Endothelial cell (in vitro differentiated cells): Measurements from ENCODE around the gene LARGE1. TPM values are rescaled to one million over a fixed set of nuclear protein-coding genes. Genes with fewer than 3 reads are reported as not detected.

Experiments used
- DNase-seq: peaks from one replicate; pipeline ENCODE4 v3.0.0; 2021; ENCODE audit warnings: low spot score
- H3K27ac Mint-ChIP-seq: one replicate; pipeline ENCODE4 v1.8.0; 2021; ENCODE audit warnings: mixed read lengths, inconsistent platforms; ENCODE audit not compliant: unreplicated experiment
- H3K27me3 Mint-ChIP-seq: one replicate; pipeline ENCODE4 v1.8.0; 2021; ENCODE audit warnings: mild to moderate bottlenecking, moderate library complexity, mixed read lengths, inconsistent platforms; ENCODE audit not compliant: unreplicated experiment
- H3K36me3 Mint-ChIP-seq: one replicate; pipeline ENCODE4 v1.8.0; 2021; ENCODE audit warnings: mild to moderate bottlenecking, low read depth, mixed read lengths, inconsistent platforms; ENCODE audit not compliant: unreplicated experiment
- H3K4me1 Mint-ChIP-seq: one replicate; pipeline ENCODE4 v1.8.0; 2021; ENCODE audit warnings: mild to moderate bottlenecking, mixed read lengths, inconsistent platforms; ENCODE audit not compliant: unreplicated experiment
- H3K4me3 Mint-ChIP-seq: one replicate; pipeline ENCODE4 v1.8.0; 2021; ENCODE audit warnings: mild to moderate bottlenecking, mixed read lengths, inconsistent platforms; ENCODE audit not compliant: unreplicated experiment
- H3K9me3 Mint-ChIP-seq: one replicate; pipeline ENCODE4 v1.8.0; 2021; ENCODE audit warnings: mixed read lengths, inconsistent platforms; ENCODE audit not compliant: unreplicated experiment
- total RNA-seq: library from RNA; stranded (reverse); fragmentation: NEBNext Ultra II Directional; extraction: Animal tissue kit (Norgen Biotek cat#: 25700); gene quantifications from one replicate; pipeline ENCODE4 v1.2.1, GENCODE V29; 2021; ENCODE audit not compliant: unreplicated experiment
- TF ChIP-seq, protein P1 (sequence below): fragments of 200-600 bp; sonication (generic); IDR thresholded peaks from one replicate; pipeline ENCODE4 v1.5.0; 2021; ENCODE audit warnings: antibody characterized with exemption; ENCODE audit not compliant: unreplicated experiment

The LARGE1 gene
- total RNA-seq, 1 donor from 2014 or later = 25.4 TPM

DNA sequence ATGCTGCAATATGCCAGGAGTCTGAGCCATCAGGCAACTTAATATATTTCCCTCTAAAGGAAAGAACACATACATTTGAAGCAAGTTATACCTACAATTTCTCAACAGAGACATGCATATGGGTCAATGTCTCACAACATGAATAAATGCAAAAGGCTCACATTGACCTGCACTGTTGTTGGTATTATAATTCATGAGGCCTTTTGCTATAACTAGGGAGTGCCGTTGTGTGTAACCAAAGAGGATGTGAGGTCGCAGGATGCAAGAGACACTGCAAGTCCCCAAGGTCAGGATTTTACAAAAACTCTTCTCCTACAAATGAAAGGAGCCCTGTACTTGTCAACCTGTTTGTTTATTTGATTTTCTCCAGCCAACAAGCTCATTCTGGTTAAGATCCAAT, 250.5 kb downstream of the LARGE1 start:
- no peak for DNase-seq
- H3K9me3 Mint-ChIP-seq = peaks cover 4% of the 10 kb centered on the region
- no peak overlapping the region for H3K27ac Mint-ChIP-seq
- no peak overlapping the region for H3K4me3 Mint-ChIP-seq
- H3K4me1 Mint-ChIP-seq = peaks cover 36% of the 10 kb centered on the region
- TF ChIP-seq, protein P1, sequence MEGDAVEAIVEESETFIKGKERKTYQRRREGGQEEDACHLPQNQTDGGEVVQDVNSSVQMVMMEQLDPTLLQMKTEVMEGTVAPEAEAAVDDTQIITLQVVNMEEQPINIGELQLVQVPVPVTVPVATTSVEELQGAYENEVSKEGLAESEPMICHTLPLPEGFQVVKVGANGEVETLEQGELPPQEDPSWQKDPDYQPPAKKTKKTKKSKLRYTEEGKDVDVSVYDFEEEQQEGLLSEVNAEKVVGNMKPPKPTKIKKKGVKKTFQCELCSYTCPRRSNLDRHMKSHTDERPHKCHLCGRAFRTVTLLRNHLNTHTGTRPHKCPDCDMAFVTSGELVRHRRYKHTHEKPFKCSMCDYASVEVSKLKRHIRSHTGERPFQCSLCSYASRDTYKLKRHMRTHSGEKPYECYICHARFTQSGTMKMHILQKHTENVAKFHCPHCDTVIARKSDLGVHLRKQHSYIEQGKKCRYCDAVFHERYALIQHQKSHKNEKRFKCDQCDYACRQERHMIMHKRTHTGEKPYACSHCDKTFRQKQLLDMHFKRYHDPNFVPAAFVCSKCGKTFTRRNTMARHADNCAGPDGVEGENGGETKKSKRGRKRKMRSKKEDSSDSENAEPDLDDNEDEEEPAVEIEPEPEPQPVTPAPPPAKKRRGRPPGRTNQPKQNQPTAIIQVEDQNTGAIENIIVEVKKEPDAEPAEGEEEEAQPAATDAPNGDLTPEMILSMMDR = no peak
- H3K36me3 Mint-ChIP-seq = no peaks in the 10 kb centered on the region
- H3K27me3 Mint-ChIP-seq = no peaks in the 10 kb centered on the region

DNA sequence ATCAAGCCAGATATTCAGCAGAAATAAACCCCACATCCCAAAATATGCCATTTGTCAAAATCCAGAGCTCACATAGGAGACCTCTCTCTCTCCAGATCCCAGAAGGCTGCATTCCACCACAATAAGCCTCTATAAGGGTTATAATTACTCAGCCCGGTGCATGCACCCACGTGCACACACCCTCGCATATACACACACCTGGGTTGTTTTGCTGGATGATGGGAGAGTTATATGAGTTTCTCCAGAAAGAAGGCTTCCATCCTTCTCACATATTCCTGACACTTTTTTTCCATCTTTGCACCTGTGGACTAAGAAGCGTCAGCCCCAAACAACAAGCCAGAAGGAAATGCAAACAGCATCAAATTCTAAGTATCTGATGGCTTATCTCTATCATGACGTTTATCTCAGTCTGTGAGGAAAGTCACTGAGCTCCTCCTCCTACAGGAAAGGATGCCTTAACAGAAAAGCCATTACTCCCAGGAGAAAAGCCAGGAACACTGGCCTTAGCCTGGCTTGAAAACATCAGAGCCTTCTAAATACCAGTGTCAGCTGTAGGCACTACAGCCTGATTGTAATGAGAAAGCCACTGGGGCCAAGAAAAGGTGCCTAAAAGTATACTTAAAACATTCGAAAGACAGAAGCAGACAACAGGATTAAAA, 253.2 kb downstream of the LARGE1 start:
- no peak overlapping the region for H3K27ac Mint-ChIP-seq
- H3K27me3 Mint-ChIP-seq = no peaks in the 10 kb centered on the region
- TF ChIP-seq, protein P1 = no peak
- DNase-seq = no peak
- no peak overlapping the region for H3K4me3 Mint-ChIP-seq
- no peaks in the 10 kb centered on the region for H3K36me3 Mint-ChIP-seq
- H3K4me1 Mint-ChIP-seq = peaks cover 28% of the 10 kb centered on the region
- peaks cover 4% of the 10 kb centered on the region for H3K9me3 Mint-ChIP-seq

- Mint-ChIP-seq H3K27ac (no peak overlapping the region), H3K36me3 (no peaks in the 10 kb centered on the region), H3K27me3 (no peaks in the 10 kb centered on the region), H3K4me3 (no peak overlapping the region), H3K9me3 (peaks cover 4% of the 10 kb centered on the region), H3K4me1 (peaks cover 25% of the 10 kb centered on the region)
- TF ChIP-seq, protein P1 = no peak
- no peak for DNase-seq
These were observed 253.9 kb downstream of the LARGE1 start for GRCh38 chr22:33666279-33666960.

DNA sequence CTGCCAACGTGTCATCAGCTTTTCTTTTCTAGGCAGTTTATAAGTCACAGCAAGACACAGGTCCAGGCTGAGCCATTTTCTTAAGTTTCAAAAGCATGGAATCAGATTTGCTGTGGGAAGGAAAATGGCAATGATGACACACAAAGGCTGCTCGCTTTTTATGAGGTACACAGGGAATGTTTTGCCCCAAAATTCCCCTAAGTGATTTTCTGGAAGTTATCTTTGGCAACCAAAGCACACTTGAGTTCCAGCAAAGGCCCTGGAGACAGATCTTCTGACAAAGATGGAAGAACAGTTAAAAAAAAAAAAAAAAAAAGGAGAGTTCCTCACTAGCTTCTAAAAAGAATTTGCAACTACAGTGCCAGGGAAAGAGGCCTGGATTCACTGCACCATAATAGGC, 260.8 kb downstream of the LARGE1 start:
- Mint-ChIP-seq H3K27me3 (no peaks in the 10 kb centered on the region), H3K36me3 (peaks cover 8% of the 10 kb centered on the region), H3K9me3 (peaks cover 9% of the 10 kb centered on the region), H3K27ac (no peak overlapping the region), H3K4me1 (peaks cover 15% of the 10 kb centered on the region), H3K4me3 (no peak overlapping the region)
- TF ChIP-seq, protein P1 = no peak
- DNase-seq = no peak

DNA sequence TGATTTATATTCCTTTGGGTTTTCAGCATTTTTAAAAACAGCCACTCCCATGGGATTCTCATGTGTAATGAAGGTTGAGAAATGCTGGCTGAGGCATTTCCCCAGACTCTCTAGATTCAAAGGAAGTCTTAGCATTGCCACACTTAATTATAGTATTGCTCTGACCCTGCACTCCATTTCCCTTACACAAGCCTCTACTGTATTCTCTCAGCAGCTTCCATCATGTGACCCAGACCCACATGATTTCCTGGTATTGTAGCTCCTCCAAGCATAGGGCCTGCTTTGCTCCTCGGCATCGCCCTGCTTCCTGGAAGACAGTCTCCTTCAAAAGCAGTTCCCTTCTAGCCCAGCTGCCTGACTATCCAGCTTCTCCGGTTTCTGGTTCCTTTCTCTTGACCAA, 261.5 kb downstream of the LARGE1 start:
- peak; percentile 52 for DNase-seq
- H3K27me3 Mint-ChIP-seq = no peaks in the 10 kb centered on the region
- TF ChIP-seq, protein P1 = no peak
- peak overlapping the region; percentile 22 for H3K27ac Mint-ChIP-seq
- peaks cover 22% of the 10 kb centered on the region for H3K4me1 Mint-ChIP-seq
- H3K36me3 Mint-ChIP-seq = peaks cover 8% of the 10 kb centered on the region
- H3K9me3 Mint-ChIP-seq = peaks cover 9% of the 10 kb centered on the region
- H3K4me3 Mint-ChIP-seq = no peak overlapping the region
